ENCODE results near the gene LDHB.

LDHB gene

DNA sequence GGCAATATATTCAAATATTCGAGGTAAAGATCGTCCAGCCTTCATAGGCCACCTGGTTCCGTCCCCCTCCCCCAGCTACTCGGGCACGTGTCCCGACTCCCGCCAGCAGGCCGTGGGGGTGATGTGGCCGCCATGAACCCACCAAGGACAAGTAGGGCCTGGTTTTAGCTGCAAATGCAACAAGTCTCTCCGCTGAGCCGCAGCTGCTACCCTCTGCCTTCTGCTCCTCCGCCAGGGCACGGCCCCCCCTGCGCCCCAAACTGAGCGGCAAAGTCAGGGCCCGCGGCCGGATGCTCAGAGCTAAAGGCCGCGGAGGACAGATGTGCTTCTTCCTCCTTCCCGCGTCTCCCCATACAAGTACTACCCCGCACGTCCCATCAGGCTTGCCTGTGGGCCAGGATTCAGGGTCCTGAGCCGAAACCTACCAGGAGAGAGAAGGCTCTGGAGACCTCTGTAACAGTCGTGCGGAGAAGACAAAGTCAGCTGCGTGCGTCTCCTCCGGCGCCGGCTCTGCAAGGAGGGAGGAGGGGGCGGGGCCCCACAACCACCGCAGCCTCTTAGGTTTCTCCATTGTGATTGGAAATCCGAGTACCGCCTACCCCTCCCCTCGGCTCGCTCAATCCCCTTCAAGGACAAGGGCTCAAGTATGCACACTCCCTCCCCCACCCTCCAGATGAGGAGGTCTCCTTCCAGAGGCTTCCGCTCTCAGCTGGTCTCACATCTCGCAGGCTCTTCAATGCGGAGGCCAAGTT lies at the start of gene LDHB:
Gene LDHB, minus strand, starts transcription at position 517 of the 752 bp plus-strand sequence. CDS start 3,171 bp downstream, outside the sequence.
- ChIA-PET POLR2A (interaction anchor here (1.0 to 1.4 kb wide), 2 partner anchors 10 to 15 kb away, joined by 5 to 9 read pairs; no protein-coding TSS in a partner anchor), CTCF (interaction anchor here (1.0 to 1.6 kb wide), 3 partner anchors 9 to 23 kb away, joined by 4 to 7 read pairs (median 6); no protein-coding TSS in a partner anchor)
- DNase-seq (ENCODE audit: extremely low spot score) = peak; percentile 92
- TF ChIP-seq CTCF (IDR thresholded peaks at IDR 0.05; ENCODE audit: control extremely low read depth, extremely low read depth, low read depth, missing control alignments) = no peak

DNA sequence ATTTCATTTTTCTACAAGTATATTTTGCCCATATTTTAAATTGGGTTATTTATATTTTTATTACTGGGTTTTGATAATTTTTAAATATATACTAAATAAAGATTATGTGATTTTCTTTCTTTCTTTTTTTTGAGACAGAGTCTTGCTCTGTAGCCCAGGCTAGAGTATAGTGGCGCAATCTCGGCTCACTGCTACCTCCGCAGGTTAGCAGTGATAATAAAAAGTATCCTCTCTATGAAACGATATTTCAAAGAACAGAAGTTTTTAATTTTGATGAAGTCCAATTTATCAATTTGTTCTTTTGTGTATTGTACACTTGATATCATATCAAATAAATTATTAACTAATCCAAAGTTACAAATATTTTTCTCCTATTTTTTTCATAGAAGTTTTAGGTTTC lies 47.2 kb upstream of the LDHB start:
- CTCF ChIA-PET = interaction anchor here (1.2 kb wide), 1 partner anchor 738 kb away, joined by 3 read pairs; no protein-coding TSS in a partner anchor
- POLR2A ChIA-PET = no interaction called here
- no peak for DNase-seq (ENCODE audit: extremely low spot score)
- no peak for TF ChIP-seq CTCF (IDR thresholded peaks at IDR 0.05; ENCODE audit: control extremely low read depth, extremely low read depth, low read depth, missing control alignments)

GRCh38 chr12:21699851-21700250 lies 42.2 kb upstream of the LDHB start:
- no peak for DNase-seq (ENCODE audit: extremely low spot score)
- POLR2A ChIA-PET = no interaction called here
- no peak for TF ChIP-seq CTCF (IDR thresholded peaks at IDR 0.05; ENCODE audit: control extremely low read depth, extremely low read depth, low read depth, missing control alignments)
- CTCF ChIA-PET = interaction anchor here (0.7 to 5.0 kb wide), 9 partner anchors 9 to 758 kb away, joined by 3 to 25 read pairs (median 5); no protein-coding TSS in a partner anchor

GRCh38 chr12:21697904-21698630 lies 40.4 kb upstream of the LDHB start:
- TF ChIP-seq CTCF (IDR thresholded peaks at IDR 0.05; ENCODE audit: control extremely low read depth, extremely low read depth, low read depth, missing control alignments) = peak; percentile 39
- ChIA-PET CTCF (interaction anchor here (0.8 to 5.0 kb wide), 16 partner anchors 11 to 761 kb away, joined by 3 to 25 read pairs (median 4); no protein-coding TSS in a partner anchor), POLR2A (interaction anchor here (0.7 kb wide), 1 partner anchor 41 kb away, joined by 3 read pairs; no protein-coding TSS in a partner anchor)
- no peak for DNase-seq (ENCODE audit: extremely low spot score)

- no peak for TF ChIP-seq CTCF (IDR thresholded peaks at IDR 0.05; ENCODE audit: control extremely low read depth, extremely low read depth, low read depth, missing control alignments)
- CTCF ChIA-PET = interaction anchor here (1.2 to 5.0 kb wide), 11 partner anchors 9 to 747 kb away, joined by 3 to 25 read pairs (median 6); no protein-coding TSS in a partner anchor
These were observed 39.0 kb upstream of the LDHB start for GRCh38 chr12:21696625-21697024.

DNA sequence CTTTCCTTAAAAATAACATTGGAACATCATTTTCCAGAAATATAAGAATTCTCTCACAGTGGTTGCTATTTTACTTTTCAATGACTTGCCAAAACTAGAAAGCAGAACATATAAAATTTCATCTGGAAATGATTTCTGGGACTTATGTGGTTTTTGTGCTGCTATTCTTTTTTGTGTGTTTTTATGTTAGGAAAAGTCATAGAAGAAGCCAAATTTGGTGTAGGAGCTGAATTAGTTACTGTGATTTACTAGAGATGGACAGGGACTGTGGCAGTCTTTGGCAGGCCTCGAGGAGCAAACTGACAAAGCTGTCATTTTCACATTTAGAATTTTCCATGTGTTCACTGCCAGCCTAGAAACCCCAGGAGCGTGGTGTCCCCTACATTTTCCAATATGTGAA lies 38.3 kb upstream of the LDHB start:
- DNase-seq (ENCODE audit: extremely low spot score) = no peak
- TF ChIP-seq CTCF (IDR thresholded peaks at IDR 0.05; ENCODE audit: control extremely low read depth, extremely low read depth, low read depth, missing control alignments) = no peak
- ChIA-PET POLR2A (no interaction called here), CTCF (interaction anchor here (1.3 to 5.0 kb wide), 5 partner anchors 9 to 326 kb away, joined by 3 to 25 read pairs (median 19); no protein-coding TSS in a partner anchor)

More at GRCh38 chr12:21696625-21697024, 39.0 kb upstream of the LDHB start:
- POLR2A ChIA-PET = no interaction called here
- no peak for DNase-seq (ENCODE audit: extremely low spot score)

Measured in GM10248 (cell line).